Anterior cingulate cortex (tissue), 58 donors: ENCODE measurements around the gene TAS2R14.

Source experiments
- DNase-seq, 58 donors: peaks; one replicate each; lab custom pipeline; 2025; lab: John Stamatoyannopoulos, UW

Gene TAS2R14, protein sequence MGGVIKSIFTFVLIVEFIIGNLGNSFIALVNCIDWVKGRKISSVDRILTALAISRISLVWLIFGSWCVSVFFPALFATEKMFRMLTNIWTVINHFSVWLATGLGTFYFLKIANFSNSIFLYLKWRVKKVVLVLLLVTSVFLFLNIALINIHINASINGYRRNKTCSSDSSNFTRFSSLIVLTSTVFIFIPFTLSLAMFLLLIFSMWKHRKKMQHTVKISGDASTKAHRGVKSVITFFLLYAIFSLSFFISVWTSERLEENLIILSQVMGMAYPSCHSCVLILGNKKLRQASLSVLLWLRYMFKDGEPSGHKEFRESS

GRCh38 chr12:10939163-10939562, at the start of gene TAS2R14:
TAS2R14 (minus strand) TSS chr12:10939263; CDS start chr12:10939207, 56 bp downstream.
- no peak for DNase-seq

DNA sequence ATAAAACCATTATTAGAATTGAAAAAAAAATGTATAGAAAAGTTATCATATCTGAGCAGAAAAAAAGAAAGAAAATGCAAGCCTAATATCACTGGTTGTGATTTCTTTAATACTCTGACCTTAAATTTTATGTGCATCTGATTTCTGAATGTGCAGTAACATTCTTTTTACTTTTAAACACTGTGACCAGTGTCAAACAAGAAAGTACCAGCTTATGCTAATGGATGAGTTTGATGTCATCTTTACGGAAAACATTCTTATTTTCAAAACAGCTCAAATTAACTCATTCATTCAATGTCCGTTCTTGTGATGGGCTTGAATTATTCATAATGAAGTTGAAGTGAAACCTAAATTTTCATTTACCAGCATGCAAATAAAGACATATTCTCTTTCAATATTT, 47.7 kb upstream of the TAS2R14 start, which contains the start of gene TAS2R50:
TAS2R50 (minus strand) TSS at position 101 of the 400 bp plus-strand sequence; CDS start at position 49, 52 bp downstream.
- no peak for DNase-seq

DNA sequence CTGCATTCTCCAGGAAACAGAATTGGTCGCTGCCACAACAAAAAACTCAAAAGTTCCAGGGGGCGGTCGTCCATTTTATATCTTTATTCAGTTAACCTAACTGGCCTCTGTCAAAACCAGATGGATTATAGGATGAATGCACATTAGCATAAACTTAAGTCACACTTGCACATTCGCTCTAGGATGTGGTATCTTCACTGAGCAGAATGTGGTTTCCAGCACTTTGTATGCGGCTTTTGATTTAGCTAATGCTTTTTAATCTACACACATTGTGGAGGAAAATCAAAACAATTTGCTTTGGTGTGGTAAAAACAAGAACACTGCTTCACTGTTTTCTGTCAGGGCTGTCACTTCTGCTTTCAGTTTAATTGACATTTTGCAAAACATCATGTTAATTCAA, 43.2 kb upstream of the TAS2R14 start:
- no peak for DNase-seq

DNA sequence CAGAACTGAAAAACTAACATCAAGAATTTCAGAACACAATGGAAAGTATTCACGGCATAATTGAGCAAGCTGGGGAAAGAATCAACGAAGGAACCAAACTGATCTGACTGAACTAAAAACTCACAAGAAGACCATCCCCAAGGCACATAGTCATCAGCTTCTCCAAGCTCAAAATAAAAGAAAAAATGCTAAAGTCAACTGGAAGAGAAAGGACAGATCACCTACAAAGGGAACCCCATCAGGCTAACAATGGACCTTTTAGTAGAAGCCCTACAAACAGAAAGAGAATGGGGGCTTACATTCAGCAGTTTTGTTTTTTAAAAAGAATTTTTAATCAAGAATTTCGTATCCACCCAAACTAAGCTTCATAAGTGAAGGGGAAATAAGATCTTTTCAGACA, 35.9 kb upstream of the TAS2R14 start:
- DNase-seq: no peak

- no peak for DNase-seq
These were observed 29.8 kb upstream of the TAS2R14 start for GRCh38 chr12:10968765-10969456.

GRCh38 chr12:10967409-10967808, 28.3 kb upstream of the TAS2R14 start:
- DNase-seq: no peak

DNA sequence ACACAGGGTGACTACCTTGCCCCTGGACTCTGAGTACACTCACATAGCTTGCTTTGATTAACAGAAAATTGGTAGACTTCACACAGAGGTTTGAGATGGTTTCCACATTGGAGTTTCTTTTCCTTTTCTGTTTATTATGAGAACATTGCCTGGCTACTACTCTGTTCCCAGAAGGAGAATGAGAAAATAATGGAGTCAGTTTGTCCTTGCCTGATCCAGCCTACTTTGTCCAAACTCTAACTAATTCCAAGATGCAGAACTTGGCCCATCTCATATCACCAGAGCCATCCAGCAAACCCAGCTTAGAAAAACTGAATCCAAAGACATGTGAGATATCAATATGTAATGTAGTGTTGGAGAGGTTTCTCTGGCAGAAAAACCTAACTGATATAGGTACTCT, 27.3 kb upstream of the TAS2R14 start:
- DNase-seq: no peak

- no peak for DNase-seq
These were observed 26.4 kb upstream of the TAS2R14 start for GRCh38 chr12:10965476-10965875.

DNA sequence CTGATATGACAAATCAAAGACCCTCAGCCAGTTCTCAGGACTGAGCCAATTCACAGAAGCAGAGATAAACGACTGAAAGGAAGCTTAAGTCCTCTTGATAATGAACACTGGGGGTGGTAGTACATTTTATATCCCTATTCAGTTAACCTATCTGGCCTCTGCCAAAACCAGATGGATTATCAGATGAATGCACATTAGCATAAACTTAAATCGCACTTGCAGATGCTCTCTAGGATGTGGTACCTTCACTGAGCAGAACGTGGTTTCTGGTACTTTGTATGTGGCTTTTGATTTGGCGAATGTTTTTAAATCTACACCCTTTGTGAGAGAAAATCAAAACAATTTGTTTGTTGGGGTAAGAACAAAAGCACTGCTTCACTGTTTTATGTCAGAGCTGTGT, 21.1 kb upstream of the TAS2R14 start:
- no peak for DNase-seq

- DNase-seq: peak in 13 of 58 donors; percentile 3 to 42 (median 22)
These were observed 20.7 kb upstream of the TAS2R14 start for GRCh38 chr12:10959804-10960203.

GRCh38 chr12:10957741-10958140, 18.7 kb upstream of the TAS2R14 start:
- no peak for DNase-seq

DNA sequence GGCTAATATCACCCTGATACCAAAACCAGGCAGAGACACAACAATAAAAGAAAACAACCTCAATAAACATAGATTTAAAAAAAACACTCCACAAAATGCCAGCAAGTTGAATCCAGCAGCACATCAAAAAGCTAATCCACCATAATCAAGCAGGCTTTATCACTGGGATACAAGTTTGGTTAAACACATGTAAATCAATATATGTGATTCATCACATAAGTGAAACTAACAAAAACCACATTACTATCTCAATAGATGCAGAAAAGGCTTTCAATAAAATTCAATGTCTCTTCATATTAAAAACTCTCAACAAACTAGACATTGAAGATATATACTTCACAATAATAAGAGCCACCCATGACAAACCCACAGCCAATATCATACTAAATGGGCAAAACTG, 17.0 kb upstream of the TAS2R14 start:
- DNase-seq: no peak

GRCh38 chr12:10952645-10953044, 13.6 kb upstream of the TAS2R14 start:
- peak in 9 of 58 donors; percentile 2 to 54 (median 15) for DNase-seq

GRCh38 chr12:10943167-10943566, 4.1 kb upstream of the TAS2R14 start:
- no peak for DNase-seq

GRCh38 chr12:10941916-10942607, 3.0 kb upstream of the TAS2R14 start:
- DNase-seq: no peak

DNA sequence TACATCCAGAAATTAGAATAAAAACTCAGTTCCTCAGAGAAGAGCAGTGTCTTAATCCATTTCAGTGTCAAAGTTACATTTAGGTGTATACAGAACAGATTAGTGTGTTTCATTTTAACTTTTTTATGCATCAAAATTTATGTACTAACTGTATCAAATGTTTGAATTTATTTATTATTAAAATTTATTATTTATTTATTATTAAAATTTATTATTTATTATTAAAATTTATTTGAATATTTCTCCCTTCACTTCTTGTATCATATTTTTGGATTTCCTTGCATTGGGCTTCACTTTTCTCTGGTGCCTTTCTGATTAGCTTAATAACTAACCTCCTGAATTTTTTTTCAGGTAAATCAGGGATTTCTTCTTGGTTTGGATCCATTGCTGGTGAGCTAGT, 2.3 kb upstream of the TAS2R14 start:
- no peak for DNase-seq

GRCh38 chr12:10940389-10940788, 1.3 kb upstream of the TAS2R14 start:
- DNase-seq: no peak

DNA sequence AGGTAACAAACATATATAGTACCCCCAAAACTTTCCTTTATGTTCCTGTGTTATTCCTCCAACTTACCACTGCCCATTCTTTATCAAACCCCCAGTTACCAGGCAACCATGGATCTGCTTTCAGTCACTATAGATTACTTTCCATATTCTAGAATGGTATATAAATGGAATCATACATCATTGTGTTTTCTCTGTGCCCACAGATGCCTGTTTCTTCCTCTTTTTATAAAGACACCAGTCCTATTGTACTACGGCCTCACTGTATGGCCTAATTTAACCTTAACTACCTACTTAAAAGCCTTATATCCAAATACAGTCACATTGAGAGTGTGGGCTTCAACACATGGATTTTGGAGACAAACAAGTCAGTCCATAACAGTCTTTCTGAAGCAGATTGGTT, 2.6 kb downstream of the TAS2R14 start:
- no peak for DNase-seq

DNA sequence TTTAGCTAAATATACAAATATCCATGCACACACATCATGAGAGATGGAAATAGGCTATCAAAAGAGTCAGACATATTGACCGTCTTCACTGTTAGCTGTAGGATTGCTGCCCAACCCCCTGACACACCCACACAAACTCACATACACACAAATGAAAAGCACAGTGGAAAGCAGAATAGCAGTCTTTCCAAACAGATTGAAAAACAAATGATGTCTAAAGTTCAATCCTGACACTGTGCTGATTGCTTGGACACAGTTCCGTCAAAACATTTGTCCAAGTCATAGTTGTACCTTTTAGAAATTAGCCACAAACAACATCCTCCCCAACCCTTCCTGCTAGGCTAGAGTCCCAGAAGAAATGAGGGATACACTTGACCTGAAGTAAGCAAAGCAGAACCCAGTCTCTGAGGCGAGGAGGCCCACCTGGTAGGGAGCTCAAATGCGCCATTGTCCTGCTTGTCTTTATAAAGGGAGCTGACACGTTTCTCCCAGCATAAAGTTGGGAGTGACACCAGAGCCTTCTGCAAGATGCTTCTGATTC, 10.2 kb downstream of the TAS2R14 start, which contains the start of gene PRH2:
PRH2 (plus strand) TSS at position 491 of the 541 bp plus-strand sequence; CDS start at position 529, 38 bp downstream.
- no peak for DNase-seq

- no peak for DNase-seq
These were observed 12.8 kb downstream of the TAS2R14 start for GRCh38 chr12:10926269-10926668.

- DNase-seq: no peak
These were observed 19.3 kb downstream of the TAS2R14 start for GRCh38 chr12:10919809-10920208.
